Measurements from ENCODE around the gene TET3.

The TET3 gene

DNA sequence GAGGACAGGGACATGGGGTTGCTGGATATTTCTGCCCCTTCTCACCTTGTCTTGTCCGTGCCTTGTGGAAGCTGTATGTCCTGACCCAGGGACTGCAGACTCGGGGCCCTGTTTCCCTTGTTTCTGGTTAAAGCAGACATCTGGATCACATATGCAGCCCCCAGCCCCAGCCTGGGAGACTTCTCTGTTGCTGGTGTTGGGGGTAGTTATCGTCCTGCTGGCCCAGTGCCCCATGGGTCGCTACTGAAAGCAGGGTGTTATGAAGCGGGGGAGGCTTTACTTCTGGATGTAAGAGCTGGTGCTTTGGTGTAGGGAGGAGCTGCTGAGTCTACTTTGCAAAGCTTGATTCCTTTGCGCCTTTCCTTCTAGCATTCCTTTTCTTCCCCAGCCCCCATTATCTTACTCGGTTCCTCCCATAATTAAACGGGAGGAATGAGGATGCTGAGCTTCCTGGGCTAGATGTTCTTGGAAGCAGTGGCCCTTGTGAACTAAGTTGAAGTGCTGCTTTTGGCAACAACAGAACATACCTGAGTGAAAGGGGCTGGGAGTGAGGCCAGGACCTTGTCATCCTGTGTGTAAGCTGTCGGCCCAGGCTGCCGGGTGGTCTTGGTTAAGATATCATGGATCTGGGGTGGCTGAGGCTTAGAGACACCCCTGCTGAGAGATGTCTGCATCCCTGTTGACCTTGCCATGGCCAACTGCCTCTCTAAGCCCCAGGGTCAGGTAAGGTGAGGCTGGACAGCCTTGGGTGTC is 3.4 kb downstream of the TET3 start:
- no peak for DNase-seq

DNA sequence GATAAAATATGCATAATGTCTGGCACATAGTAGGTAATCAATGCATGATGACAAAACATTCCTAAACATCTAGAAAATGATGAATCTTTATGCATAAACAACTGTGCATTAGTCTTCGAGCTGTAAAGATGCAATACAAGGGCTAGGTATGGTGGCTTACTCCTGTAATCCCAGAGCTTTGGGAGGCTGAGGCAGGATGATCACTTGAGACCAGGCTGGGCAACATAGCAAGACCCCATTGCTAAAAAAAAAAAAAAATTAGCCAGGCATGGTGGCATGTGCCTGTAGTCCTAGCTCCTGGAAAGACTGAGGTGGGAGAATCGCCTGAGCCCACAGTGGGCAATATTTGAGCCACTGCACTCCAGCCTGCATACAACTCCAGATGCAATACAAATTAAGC is 5.3 kb downstream of the TET3 start:
- no peak for DNase-seq

DNA sequence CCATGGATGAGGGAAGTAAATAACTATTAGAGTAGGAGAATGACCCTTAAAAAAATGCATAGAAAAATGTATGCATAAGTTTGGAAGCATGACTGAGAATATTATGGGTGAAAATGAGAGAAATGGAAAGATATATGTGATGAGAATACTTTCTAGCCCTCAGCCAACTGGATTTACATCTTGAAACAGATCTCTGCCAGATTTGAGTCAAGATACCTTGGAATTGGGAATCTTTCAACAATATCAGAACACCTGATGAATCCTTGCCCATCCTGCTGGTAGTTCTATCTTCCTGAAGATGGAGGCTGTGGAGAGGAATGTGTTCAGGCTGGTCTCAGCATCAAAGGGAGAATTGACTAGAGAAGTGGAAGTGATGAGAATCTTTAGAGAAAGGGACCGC is 5.8 kb downstream of the TET3 start:
- DNase-seq, result no peak

DNA sequence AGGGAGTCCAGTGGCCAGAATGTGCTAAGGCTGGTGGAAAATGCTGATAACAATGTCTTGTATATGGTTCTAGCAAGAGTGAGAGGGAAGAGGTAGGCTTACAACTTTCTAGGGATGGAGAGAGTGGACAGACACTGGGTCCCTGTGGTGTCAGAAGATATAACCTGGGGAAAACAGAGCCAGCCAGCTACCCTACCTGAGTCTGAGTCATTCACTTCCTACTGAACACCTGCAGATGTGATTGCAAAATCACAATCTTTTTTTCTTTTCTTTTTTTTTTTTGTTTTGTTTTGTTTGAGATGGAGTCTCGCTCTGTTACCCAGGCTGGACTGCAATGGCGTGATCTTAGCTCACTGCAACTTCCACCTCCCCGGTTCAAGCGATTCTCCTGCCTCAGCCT is 7.3 kb downstream of the TET3 start:
- no peak for DNase-seq

DNA sequence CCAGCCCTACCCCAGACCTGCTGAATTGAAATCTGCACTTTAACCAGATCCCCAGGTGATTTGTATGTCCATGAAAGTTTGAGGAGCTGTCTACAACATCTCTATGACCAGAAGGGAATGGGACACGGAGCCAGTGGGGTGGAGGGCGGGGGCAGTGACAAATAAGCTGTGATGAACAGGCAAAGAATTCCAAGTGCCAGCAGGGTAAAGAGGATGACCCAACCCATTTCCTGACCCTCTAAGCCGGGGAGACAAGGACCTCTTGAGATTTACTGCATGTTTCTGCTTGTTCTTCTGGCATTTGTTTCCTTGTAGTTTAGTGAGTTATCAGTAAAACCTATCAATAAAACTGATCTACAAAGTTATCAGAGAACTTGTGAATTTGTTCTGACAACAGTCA is 8.7 kb downstream of the TET3 start:
- no peak for DNase-seq

DNA sequence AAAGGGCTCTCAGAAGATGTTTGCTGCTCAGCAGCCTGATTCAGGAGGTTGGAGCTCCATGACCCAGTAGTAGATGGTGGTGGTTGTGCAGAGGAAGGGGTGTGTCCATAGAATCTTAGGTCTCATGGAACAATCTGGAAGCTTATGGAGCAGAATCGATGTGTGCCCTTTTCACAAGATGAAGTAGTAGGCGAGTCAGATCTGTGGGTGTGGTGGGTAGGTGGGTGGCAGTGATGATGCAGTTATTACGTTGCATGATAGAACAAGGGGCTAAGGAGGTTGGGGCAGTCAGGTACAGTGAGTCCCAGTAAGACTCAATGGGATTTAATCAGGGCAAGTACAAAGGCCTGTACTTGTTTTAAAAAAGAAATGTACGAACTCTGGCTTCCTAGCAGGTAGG is 9.1 kb downstream of the TET3 start:
- no peak for DNase-seq

DNA sequence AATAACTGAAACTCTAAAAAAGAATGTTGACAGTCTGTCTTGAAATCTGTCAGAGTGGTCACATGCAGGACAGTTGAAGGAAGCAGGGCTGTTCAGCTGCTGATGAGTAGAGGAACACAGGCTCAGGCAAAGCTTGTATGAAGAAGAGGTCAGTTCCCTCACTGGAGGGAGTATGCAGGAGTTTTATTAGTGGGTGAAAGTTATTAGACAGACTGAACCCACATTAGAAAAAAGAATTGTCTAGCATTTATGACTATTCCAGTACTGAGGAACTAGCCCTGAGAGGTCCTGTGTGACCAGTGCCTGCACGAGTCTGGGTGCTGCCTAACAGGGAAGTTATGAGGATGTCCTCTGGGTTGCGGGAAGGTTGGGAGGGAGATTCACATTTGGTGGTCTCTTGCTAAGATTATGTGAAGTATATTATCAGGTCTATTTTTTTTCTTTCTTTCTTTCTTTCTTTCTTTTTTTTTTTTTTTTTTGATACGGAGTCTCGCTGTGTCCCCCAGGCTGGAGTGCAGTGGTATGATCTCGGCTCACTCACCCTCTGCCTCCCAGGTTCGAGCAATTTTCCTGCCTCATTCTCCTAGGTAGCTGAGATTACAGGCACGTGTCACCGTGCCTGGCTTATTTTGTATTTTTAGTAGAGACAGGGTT is 9.6 kb downstream of the TET3 start:
- no peak for DNase-seq

DNA sequence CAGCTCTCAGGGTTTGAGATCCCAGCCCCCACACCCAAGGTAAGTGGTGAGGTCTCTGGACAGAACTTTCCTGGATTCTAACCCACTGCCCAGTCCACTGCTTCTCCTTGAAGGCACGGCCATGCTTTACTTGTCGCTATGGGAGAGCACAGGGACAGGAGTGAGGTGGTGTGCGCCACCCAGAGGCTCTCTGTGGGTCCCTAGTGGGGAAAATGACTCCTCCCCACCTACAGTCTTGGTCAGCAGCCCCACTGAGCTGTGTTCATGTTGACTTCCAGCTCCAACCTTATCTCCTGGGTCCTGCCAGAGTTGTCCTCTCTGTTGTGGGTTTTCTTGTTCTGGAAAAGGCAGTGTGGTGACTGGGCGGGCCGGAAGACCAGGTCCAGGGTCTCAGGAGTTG is 11.1 kb downstream of the TET3 start:
- no peak for DNase-seq

DNA sequence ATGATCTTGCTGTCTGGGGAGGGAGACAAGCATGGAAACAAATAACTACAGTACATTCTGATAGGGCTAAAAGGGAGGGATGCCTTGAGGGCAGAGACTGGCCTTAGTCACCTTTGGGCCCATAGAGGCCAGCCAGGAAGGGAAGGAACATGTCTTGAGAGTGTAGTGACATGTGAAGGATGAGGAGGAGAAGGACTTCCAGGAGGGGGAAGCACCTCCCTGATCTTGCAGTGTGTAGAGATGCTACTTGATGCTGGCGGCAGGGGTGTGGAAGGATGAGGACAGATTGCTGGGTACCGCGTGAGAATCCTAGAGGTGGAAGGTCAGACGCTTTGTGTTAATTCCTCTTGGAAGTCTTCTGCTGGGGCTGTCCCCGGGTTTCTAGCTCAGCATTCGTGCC is 13.1 kb downstream of the TET3 start:
- no peak for DNase-seq

DNA sequence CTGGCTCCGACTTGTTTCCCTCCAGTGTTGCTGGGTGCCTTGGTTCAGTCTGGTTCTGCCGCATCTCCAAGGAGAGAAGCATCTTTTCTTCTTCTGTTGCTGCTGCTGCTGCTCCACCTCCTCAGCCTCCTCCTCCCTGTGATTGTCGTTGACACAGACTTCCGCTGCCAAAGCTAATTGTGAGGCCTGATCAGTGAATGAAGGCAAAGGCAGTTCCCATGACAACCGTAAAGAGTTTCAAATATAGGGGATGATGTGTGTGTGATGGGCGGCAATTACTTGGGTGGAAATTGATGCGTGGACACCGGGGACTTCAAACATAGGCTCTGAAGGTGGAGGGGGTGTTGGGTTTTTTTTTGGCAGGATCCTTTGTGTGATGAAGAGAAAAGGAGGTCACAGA is 13.7 kb downstream of the TET3 start:
- peak; percentile 70 for DNase-seq

DNA sequence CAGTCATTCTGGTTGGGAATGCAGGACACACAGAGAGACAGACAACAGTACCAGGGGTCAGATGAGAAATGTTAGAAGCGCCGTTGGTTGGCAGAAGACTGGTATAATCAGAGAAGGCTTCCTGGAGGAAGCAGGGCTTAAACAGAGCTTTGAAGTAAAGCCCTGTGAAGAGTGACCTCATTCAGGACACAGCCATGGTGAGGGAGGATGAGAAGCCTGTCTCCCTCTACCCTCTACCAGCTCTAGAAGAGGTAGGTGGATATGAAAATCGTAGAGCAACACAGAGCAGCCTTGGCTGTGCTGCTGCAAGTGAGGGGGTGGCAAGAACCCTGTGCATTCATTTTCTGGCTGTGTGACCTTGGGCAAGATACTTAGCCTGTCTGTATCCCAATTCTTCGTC is 14.2 kb downstream of the TET3 start:
- no peak for DNase-seq

DNA sequence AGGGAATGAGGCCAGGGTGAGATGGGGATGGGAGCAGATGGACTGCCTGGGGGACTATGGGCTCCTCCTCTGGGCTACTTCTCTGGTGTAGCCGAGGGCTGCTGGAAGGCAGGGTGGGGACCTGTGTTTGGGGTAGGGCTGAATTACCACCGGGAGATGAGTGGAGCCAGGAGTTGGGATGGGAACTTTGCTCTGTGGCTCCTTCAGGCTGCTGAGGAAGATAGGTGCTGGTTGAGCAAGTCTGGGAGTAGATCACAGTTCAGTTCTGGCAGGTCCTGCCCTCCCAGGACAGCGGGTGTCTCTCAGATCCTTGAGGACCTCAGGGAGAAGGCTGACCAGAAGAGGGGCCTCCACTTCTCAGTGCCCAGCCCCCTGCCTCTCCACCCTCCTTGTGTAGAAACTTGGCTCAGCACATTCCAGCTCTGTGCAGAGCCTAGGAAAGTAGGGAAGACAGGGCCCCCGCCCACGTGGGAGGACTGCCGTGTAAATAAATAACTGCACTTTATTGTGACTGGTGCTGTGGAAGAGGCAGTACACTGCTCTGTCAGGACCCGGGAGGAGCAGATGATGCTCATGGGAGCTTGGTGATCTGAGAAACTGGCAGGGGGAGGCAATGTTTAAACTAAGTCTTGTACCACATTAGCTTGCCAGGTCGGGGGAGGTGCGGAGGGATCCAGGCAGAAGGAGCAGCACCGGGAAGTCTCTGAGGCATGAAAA is 15.3 kb downstream of the TET3 start:
- no peak for DNase-seq

DNA sequence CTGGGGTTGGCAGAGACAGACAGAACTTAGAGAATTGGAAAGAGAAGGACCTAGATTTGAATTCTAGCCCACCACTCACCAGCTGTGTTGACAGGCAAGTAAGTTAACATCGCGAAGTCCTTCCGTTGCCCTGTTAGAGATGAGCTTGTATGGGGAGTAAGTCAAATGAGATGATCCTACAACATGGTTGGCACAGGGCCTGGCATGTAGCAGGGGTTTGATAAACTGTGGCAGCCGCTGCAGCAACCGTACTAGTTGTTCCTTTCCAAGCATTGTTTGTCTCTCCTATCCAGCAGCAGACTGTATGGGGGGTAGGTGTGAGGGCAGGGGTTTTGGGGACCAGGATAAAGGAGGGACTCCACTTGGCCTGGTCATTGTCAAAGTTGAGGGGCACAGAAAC is 16.0 kb downstream of the TET3 start:
- DNase-seq, result no peak

DNA sequence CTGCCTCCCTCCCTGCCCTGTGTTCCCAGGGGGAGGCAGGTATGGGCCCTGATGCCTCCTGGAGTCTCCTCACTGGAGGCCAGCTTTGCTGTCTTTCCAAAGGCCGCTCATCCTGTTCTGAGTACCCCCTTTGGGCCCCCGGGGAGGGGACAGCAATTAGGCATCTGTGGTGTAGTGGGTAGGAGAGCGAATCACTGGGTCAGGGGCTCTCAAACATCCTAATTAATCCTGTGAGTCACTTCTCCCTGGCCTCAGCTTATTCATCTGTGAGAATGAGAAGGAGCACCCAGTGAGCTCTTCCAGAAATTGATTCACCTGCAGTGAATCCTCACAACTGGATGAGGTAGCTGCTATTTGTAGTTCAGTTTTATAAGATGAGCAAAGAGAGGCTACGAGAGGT is 16.4 kb downstream of the TET3 start:
- DNase-seq, result no peak

DNA sequence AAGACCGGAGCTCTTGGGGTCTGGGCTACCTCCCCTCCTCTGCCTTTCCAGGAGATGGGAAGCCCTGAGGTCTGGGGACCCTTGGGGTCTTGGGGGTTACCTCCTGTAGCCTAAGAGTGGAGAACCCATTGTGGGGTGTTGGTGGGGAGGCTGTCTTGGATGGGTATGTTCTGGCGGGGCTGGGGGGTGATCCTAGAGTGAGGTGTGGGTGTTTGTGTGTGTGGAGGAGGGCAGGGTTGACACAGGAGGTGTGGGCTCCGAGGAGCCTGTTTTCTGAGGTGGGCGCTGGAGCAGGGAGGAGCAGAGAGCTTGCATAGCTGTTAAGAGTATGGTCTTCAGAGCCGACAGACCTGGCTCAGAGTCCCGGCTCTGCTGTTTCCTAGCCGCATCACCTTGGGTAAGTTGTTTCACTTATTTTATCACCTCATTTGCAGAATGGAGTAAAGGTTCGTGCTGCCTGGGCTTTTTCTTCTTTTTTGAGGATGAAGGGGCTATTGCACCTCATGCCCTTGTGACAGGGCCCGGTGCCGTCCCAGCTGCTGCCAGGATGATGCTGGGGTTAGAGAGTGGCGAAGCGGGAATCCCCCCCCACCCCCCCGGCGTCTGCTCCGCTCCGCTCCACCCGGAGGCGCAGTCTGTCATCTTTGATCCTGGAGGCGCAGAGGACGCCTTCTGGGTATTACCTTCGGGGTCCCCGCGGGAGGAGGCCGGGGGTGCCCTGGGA is 17.2 kb downstream of the TET3 start:
- no peak for DNase-seq

DNA sequence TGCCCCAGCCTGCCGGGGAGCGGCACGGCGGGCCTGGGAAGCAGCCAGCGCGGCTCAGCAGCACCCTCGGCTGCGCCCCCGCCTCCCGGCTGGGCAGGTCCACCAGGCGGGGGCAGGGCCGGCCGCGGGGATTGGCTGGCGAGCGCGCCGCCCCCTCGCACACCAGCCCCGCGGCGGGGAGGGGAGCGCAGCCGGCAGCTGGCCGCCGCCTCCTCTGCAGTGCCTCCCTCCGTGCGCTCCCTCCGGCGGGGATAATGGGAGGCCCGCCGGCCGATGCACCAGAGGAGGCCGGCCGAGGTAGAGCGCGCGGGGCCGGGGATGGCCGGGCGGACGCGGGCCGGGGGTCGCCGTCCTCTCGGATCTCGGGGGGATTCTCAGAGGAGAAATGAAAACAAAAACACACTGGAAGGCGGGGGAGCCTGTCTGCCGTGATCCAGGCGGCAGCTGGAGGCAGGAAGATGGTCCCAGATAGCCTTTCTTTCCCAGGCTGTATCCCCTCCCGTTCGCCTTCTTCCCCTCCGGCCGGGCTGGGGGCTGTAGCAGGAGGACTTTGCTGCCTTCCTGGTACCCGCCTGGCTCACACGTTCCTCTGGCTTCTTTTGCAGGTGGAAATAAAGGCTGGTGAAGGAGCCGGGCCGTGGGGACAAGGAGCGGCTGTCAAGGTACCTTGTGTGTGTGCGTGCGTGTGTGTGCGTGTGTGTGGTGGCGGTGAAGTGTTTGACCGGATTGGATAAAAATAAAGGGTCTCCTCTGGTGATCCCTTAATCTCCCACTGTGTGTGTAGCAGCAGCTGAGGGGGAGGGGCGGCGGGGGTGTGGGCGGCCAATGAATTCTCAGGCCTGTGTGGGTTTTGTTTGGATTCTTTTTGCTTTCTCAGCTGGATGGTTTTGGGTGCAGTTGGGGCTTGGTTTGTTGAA is 18.1 kb downstream of the TET3 start:
- DNase-seq, result peak; percentile 81

DNA sequence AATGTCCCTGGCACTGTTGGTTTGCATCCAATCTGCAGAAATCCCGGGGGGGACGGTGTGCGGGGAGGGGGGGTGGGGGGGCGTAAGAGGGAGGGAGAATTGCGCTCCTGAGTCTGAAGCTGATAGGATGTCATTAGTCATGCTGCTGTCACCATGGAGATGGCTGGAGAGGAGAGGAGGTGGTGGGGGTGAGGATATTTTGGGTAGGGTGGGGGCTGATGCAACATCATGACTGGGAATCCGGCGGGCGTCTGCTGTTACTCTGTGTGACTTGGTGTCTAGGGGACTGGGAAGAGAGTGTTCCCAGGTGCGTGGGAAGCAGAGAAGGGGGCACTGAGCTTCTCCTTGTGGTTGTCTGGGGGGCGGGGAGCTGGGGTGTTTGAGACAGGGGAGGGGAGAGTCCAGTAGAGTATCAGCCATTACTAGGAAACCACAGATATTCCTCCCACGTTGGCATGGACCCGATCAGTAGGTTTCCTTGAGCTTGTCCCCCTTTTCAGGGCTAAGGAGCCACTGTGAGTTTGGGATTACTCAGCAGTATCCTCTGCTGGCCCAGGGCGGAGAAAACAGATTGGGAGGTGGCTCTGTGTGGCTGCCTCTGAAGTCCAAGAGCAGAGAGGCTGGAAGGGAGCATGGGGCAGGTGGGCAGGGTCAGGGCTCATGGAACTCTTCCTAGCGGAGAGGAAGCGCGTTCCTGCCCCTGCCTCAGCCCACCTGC is 18.9 kb downstream of the TET3 start:
- DNase-seq, result no peak

DNA sequence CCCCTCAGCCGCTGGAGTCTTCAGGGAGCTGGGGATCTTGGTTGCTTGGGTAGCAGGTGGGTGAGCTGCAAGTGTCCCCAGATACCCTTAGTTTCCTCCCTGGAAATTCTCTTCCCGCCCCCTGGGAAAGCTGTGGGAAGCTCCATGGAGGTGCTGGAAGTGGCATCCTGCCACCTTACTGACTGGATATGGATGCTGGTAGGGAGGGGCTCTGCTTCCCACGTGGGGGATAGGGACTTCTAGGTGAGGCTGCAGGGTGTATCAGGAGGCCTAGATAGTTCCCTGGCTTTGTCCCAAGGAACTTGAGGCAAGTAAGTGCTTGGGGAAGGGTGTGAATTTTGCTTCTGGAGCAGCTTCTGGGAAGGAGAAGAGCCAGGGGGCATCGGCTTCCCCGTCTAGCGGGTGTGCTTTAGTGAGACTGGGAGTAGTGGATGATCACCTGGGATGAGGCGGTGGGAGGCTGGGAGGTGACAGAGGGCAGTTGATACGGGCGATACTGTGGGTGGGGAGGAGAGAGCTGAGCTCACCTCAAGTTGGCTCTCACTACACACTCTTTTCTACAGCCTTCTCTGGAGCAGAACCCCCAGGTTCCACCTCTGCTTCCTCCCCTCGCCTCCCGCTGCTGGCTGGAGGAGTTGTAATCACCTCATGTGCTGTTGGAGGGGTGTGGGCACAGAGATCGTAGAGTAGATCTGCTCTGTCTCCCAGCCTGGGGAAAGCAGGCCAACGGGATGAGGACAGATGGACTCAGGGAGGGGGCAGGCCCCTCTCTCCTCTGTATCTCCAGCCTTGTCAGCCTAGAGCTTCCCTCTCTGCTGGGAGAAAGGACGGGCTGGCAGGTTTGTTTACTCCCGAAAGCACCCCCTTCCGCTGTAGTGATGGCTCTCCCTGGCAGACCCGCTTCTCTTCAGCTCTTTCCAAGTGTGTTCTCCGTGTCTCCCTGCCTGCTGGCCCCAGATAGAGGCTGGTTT is 19.8 kb downstream of the TET3 start:
- DNase-seq, result no peak

DNA sequence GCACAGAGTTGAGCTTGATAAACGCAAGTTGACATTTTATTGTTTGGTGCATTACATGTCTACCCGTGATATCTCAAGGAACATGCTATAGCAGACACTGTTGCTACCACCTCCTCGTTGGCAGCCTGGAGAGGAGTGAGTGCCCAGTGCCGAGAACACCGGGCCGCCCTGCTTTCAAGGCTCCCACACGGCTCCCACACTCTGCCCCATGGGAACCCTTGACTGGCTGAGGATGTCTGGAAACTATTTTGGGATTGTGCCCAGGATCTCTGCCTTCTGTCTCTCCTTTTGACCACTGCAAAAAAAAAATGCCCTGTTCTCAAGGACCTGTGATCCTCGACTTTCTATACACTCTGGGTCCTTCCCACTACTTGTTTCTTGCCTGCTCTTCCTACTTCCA is 21.1 kb downstream of the TET3 start:
- DNase-seq, result no peak

DNA sequence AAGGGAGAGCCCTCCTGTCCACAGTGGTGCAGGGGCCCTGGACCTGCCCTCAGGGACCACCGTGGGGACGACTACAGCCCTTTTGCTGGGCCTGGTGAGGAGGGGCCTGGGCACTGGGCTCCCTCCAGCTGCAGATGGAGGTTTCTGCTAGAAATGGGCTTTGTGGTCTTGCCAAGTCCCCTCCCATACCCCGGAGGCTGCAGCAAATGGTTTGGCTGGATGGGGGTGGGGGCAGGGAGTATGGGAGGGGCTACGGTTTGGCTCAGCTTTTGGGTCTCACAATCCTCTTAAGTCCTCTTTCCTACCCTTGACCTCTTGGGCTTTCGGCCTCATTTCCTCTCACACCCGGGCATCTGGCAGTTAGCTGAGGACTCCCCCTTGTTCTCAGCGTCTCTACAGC is 21.7 kb downstream of the TET3 start:
- no peak for DNase-seq

DNA sequence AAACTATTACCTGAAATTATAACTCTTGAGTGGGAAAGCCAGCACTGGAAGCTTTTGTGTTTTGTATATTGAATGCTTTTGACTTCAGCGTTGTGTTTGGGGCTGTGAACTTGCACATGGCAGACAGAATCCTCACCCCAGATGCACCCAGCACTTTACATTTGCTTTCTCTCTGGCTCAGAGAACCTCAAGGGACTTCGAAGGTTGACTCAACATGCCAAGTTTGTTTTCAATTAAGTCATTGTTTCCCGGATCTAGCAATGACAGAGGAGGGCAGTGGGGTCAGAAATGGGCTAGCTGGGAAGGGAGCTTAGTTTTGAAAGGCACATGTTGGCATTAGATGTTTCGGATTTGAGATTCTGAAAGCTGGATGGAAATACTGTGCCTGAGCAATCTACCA is 22.4 kb downstream of the TET3 start:
- DNase-seq, result no peak
